SHP77 (cell line): ENCODE data around the gene MICU2.

Experiments
- DNase-seq, 2 experiments: peaks; one replicate each; lab custom pipeline; 2025; lab: John Stamatoyannopoulos, UW

MICU2 gene

GRCh38 chr13:21544515-21544914, 59.5 kb downstream of the MICU2 start:
- no peak for DNase-seq

DNA sequence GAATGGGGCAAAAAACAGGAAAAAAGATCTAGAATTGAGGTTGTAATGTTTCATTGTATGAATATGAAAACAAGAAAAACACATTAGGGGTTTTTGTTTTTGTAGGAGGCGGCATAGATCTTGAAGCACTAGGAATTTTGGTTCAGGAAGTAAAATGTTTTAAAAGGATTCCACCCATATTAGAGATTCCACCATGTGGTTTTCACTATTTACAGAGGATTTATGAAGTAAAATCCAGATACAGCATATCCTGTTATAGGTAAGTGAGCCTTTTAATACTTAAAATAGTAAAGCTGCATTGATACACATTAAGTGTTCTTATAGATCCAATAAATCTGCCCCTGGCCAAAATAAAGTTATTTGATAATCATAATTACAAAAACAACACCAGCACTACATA, 61.4 kb downstream of the MICU2 start:
- no peak for DNase-seq

DNA sequence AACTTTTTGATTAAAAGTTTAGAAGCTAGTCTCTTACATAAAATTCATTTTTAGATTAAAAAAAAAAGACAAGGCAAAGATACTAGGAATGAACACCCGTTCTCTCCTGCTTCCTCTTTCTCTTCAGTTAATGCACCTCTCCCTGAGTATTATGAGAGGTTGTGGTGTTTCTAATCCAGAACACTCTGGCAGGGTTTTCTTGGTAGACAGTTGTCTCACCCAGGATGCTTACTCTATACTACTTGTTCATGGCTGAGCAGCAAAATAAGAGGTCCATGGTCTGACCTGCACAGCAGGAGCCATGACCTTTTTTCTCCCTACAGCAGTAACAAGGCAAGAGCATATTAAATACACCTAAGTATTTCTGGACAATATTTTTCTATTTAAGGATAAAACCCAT, 62.0 kb downstream of the MICU2 start:
- DNase-seq: no peak

GRCh38 chr13:21541271-21541670, 62.7 kb downstream of the MICU2 start:
- DNase-seq: no peak

DNA sequence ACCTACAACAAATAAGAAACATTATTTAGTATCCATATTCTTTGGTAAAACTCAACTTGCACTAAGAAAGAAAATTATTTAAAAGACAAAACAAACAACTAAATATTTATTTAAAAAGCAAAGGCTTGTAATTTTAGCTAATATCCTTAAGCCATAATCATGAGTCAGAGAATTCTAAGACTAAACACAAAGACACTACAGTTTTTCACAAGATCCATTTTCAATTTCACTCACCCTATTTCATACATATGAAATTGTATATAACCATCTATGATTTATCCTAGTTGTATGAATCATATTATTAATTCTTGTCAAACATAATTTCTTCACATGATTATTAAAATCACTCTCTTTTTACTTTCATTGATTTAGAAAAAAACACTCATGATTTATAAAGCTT, 64.3 kb downstream of the MICU2 start:
- no peak for DNase-seq

GRCh38 chr13:21538753-21539152, 65.2 kb downstream of the MICU2 start:
- no peak for DNase-seq

GRCh38 chr13:21538280-21538679, 65.7 kb downstream of the MICU2 start:
- no peak for DNase-seq

- DNase-seq: no peak
These were observed 66.9 kb downstream of the MICU2 start for GRCh38 chr13:21537105-21537504.

DNA sequence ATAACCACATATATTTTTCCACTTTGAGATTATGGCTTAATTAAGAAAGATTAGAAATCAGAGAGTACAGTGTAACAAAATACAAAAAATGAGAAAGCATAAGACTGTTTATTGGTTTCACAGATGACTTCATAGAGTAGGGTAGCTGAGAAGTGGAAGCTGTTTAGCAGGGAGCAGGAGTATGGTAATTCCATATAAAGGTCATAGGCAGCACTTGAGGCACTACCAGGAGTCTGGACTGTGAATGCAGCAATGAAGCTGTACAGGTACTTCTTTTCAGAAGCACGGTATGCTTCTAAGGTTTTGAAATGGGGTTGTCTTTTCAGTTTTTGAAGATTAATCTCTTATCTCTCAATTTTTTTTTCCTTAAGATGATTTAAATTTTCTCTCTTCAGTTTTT, 69.2 kb downstream of the MICU2 start:
- no peak for DNase-seq

GRCh38 chr13:21531455-21531854, 72.5 kb downstream of the MICU2 start:
- DNase-seq: no peak

DNA sequence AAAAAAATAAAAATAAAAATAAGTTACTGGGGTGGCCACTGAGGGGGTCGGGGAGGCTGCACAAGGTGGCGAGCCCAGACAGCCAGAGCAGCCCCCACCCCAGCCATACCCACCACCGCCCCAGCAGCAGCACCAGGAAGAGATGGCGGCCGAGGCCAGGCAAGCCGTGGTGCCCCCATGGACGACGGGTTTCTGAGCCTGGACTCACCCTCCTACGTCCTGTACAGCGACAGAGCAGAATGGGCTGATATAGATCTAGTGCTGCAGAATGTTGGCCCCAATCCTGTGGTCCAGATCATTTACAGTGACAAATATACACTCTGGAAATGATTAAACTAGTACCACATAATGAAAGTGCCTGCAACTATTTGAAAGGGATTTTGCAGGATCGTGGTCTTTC, 73.3 kb downstream of the MICU2 start:
- DNase-seq: no peak

GRCh38 chr13:21529146-21529893, 74.7 kb downstream of the MICU2 start:
- DNase-seq: no peak

GRCh38 chr13:21528616-21529015, 75.4 kb downstream of the MICU2 start:
- no peak for DNase-seq

DNA sequence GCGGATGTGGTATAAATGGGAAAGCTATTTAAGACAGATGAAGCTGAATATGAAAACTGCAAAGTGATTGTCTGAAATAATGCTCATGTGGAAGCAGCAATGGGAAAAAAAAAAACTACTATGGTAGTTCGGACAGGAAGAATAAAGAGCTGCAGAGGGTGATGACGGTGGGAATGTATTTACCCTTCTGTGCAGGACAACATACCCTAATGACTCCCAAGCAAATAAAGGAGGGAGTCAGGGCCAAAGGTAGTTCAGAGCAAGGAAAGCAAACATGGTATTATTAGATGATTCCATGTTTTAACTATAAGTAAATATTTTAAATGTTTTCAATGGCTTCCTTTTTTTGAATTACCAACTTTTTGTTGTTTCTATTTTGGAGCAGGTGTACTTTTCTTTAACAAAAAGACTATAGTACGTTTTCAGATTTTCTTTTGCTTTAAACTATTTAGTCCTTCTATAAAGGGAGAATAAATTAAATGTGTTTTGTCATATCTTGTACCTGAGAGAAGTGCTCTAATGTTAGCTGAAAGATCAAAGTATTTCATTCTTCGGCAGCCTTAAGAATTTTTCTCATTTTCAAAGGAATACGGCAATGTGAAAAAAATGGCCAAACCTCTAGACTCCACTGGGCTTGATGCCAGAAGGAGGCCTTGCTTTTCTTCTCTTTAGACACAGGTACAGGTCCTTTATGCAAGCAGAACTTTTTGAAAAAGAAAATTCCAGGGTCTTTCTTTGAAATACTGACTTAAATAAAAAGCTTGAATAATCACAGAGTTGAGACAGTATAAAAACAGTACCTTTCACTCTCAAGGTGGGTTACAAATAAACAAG, 77.0 kb downstream of the MICU2 start:
- no peak for DNase-seq

- DNase-seq: no peak
These were observed 81.1 kb downstream of the MICU2 start for GRCh38 chr13:21522847-21523246.

DNA sequence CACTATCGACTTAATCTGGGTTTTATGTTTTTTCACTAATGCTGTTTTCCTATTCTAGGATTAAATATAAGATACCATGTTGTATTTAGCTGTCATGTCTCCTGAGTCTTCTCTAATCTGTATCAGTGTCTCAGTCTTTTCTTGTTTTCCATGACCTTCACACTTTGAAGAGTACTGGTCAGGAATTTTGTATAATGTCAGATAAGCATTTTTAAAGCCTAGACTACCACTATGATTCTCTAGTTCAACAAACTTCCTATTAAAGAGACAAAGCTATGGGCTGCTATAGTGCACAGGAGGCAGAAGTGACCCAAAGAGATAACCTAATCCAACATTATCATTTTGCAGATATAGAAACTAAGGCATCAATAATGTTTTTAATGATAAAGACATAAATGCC, 81.8 kb downstream of the MICU2 start:
- DNase-seq: no peak

DNA sequence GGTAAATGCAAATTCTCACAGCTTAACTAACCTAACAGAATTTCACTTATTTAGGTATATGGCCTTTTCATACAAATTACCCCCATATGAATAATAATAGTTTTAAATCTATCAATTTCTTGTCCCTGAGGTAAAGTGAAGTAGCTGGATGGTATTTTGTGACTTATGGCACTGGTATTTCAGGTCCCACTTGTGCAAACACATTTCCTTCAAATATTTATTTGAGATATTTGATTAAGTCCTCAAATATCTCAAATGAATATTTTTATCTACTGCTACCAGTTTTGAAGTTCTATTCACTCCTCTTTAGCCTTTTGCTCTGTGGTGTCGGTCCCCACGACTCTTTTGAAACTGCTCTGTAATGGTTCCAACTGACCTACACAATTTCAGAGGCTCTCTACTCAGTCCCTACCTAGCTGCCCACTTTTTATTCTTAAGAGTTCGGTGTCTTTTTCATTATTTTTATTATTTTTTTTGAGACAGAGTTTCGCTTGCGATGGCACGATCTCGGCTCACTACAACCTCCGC, 85.3 kb downstream of the MICU2 start:
- no peak for DNase-seq

DNA sequence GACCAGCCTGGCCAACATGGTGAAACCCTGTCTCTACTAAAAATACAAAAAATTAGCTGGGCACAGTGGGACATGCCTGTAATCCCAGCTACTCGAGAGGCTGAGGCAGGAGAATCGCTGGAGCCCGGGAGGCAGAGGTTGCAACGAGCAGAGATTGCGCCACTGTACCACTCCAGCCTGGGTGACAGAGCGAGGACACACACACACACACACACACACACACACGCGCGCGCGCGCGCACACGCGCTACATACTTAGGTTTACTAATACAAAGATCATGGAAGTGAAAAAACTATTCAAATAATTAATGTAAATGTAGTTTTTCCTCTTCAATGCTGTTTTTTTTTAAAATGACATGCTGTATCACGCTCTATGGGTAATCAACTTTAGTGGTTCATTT, 86.4 kb downstream of the MICU2 start:
- DNase-seq: no peak

- DNase-seq: no peak
These were observed 87.2 kb downstream of the MICU2 start for GRCh38 chr13:21516805-21517204.

DNA sequence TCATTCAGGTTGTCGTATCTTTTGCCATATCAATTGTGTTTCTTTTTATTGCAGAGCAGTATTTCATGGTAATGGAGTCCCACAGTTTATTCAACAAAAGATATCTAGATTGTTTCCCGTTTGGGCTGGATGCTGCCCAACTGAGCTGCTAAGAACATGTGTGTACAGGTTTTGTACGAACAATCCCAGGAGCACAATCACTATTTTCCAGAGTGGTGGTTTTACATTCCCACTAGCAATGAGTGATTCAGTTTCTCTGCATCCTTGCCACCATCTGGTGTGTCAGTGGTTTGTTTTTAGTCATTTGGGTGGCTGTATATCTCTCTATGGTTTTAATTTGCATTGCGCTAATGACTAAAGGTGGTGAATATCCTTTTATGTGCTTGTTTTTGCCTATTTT, 92.1 kb downstream of the MICU2 start:
- DNase-seq: no peak

DNA sequence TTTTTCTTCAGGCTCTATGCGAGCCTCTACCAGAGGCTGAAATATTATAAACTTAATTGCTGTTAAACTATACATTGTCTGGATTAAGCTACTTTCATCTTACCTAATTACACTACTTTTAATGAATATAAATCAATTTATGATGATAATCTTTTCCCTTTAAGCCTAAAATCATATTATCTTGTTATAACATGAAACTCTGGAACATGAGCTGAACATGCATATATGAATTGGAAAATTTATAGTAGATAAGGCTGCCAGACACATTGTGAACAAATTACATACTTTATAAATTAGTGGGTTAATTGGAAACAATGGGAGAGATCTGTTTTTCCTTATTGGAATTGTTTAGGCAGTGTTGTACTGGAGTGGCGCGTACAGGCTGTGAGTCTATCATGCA, 99.6 kb downstream of the MICU2 start:
- no peak for DNase-seq

DNA sequence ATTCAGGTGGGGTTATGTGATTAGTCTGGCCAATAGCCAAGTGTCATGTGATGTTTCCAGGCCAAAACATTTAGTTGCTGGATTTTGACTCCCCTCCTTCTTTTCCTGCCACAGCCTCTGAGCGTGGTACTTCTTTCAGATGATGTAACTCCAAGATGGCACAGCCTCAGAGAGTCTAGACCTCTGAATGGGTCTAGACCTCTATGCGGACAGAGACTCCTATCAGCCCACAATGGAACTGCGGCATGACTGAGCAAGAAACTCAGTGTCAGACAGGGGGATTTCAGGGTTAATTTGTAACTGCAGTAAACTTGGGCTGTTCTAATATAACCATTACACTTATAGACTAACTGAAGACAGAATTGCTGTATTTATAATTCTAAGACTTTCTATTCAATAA, 102.3 kb downstream of the MICU2 start:
- no peak for DNase-seq

DNA sequence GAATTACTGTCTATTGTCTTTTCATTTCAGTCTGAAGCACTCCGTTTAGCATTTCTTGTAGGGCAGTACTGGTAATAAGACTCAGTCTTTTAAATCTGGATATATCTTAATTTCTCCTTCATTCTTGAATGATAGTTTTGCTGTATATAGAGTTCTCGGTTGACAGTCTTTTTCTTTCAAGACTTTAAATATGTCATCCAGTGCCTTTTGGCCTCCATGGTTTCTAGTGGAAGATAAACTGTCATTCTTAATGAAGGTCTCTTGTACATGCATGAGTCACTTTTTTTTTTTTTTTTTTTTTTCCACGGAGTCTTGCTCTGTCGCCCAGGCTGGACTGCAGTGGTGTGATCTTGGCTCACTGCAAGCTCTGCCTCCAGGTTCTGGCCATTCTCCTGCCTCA, 117.6 kb downstream of the MICU2 start:
- no peak for DNase-seq
